Measurements from ENCODE around the gene KRT82. TPM values are rescaled to one million over a fixed set of nuclear protein-coding genes. Genes with fewer than 3 reads are reported as not detected.

The KRT82 gene
- total RNA-seq, 1 experiment from 2014 or later: not detected

DNA sequence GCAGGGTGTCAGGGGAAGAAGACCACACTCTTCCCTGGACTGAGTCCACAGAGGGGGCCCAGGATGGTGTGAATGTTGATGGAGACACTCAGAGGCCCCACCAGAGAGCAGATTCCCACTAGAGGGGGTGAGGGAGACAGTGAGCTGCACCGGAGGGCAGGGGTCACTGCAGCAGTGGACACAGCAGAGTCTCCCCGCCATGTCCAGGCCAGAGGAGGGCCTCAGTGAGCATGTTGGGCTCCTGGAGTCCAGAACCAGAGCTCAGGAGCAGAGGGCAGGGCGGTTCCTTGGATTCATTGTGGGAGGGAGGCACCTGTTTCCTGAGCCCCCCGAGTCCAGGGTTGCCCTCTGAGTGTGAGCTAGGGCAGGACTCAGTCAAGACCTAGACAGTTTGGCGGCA is 1.8 kb upstream of the KRT82 start:
- H3K27ac ChIP-seq (ENCODE audit: insufficient read length, low read depth, low read length): no peak overlapping the region
- H3K4me2 ChIP-seq (ENCODE audit: insufficient read depth, insufficient read length, low read length): no peak overlapping the region
- no CpG with 5 or more reads among the region's 5 CpGs for WGBS (ENCODE audit: extremely low coverage, insufficient read length, low lambda C conversion rate)
- H3K79me1 ChIP-seq (ENCODE audit: insufficient read depth, low read depth, low read length, poor library complexity, severe bottlenecking): no peaks in the 10 kb centered on the region
- peaks cover 12% of the 10 kb centered on the region; the same call in 1 of the 2 replicates for H3K27me3 Mint-ChIP-seq (ENCODE audit: low read depth)
- no peaks in the 10 kb centered on the region for H3K9me3 ChIP-seq (ENCODE audit: control insufficient read depth, low read depth, low read length)
- H3K4me3 Mint-ChIP-seq: no peak overlapping the region
- H2BK12ac ChIP-seq (ENCODE audit: insufficient read length, low read depth, low read length): no peak overlapping the region
- no peak overlapping the region for H4K8ac ChIP-seq (replicated peaks; ENCODE audit: insufficient read length, low read depth, low read length)
- no peak overlapping the region for H2AFZ ChIP-seq (ENCODE audit: low read length)
- no peak overlapping the region for H3K23ac ChIP-seq (ENCODE audit: insufficient read length, low read depth, low read length)
- H3K4ac ChIP-seq (ENCODE audit: low read depth, low read length): no peak overlapping the region
- no peaks in the 10 kb centered on the region for H3K79me2 ChIP-seq (ENCODE audit: insufficient read depth, low read length)
- H2BK5ac ChIP-seq (ENCODE audit: insufficient read length, low read length): no peak overlapping the region
- H3K14ac ChIP-seq (ENCODE audit: insufficient read depth, low read length): no peak overlapping the region; the same call in 1 of the 2 replicates
- H2BK15ac ChIP-seq (ENCODE audit: low read depth, low read length): no peak overlapping the region
- no peak for DNase-seq
- TF ChIP-seq, protein P1, sequence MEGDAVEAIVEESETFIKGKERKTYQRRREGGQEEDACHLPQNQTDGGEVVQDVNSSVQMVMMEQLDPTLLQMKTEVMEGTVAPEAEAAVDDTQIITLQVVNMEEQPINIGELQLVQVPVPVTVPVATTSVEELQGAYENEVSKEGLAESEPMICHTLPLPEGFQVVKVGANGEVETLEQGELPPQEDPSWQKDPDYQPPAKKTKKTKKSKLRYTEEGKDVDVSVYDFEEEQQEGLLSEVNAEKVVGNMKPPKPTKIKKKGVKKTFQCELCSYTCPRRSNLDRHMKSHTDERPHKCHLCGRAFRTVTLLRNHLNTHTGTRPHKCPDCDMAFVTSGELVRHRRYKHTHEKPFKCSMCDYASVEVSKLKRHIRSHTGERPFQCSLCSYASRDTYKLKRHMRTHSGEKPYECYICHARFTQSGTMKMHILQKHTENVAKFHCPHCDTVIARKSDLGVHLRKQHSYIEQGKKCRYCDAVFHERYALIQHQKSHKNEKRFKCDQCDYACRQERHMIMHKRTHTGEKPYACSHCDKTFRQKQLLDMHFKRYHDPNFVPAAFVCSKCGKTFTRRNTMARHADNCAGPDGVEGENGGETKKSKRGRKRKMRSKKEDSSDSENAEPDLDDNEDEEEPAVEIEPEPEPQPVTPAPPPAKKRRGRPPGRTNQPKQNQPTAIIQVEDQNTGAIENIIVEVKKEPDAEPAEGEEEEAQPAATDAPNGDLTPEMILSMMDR (conservative IDR thresholded peaks at IDR 0.05): peak; percentile 19; the same call in 1 of the 3 replicates
- H2AK5ac ChIP-seq (ENCODE audit: insufficient read length, low read length): no peak overlapping the region
- H2BK20ac ChIP-seq (ENCODE audit: low read depth, low read length, poor library complexity, severe bottlenecking): no peak overlapping the region
- no peak overlapping the region for H3K18ac ChIP-seq (ENCODE audit: insufficient read length, low read depth, low read length)
- no peak overlapping the region for H3K27ac Mint-ChIP-seq
- H3K4me1 ChIP-seq (ENCODE audit: insufficient read depth, low read length): peaks cover 1% of the 10 kb centered on the region; the same call in 1 of the 2 replicates
- H3K56ac ChIP-seq (ENCODE audit: insufficient read length, low read depth, low read length): no peak overlapping the region
- peaks cover 5 to 6% of the 10 kb centered on the region in 2 experiments for H3K4me1 Mint-ChIP-seq
- no peaks in the 10 kb centered on the region for H4K20me1 ChIP-seq (ENCODE audit: control insufficient read depth, insufficient read depth, insufficient read length)
- peaks cover 16 to 17% of the 10 kb centered on the region in 2 experiments for H3K9me3 Mint-ChIP-seq
- H3K27me3 ChIP-seq (ENCODE audit: insufficient read depth, low read length): no peaks in the 10 kb centered on the region
- no peak overlapping the region for H2BK120ac ChIP-seq (ENCODE audit: low read depth, low read length, poor library complexity, severe bottlenecking)
- H3K9ac ChIP-seq (ENCODE audit: extremely low read depth, insufficient read length, low read length): no peak overlapping the region
- H3T11ph ChIP-seq (ENCODE audit: low read length): no peak overlapping the region
- no peak overlapping the region for H4K91ac ChIP-seq (ENCODE audit: insufficient read length, low read depth, low read length)
- no peak overlapping the region for H4K5ac ChIP-seq (ENCODE audit: insufficient read length, low read depth, low read length)
- H3K23me2 ChIP-seq (ENCODE audit: insufficient read length, low read depth, low read length, poor library complexity, severe bottlenecking): no peaks in the 10 kb centered on the region
- H3K36me3 Mint-ChIP-seq (ENCODE audit: insufficient read depth in 1 of 3, low read depth in 3 of 3): peaks cover 2 to 5% (median 4%) of the 10 kb centered on the region in 3 experiments; a peak in 5 of 7 replicates
